K562 (cell line): ENCODE measurements around the gene HNRNPA3. TPM values are rescaled to one million over a fixed set of nuclear protein-coding genes. Genes with fewer than 3 reads are reported as not detected.
A peak's percentile ranks its signal among the peaks of the same experiment; 100 is the strongest.

Source experiments
- ETV1 ChIP-seq: fragments of 450-650 bp; conservative IDR thresholded peaks from 2 replicates; pipeline ENCODE4 v1.6.1; 2016; ENCODE audit warnings: missing genetic modification characterization, control low read depth, low read depth, missing compliant biosample characterization
- FIP1L1 ChIP-seq: fragments of 200-400 bp; formaldehyde crosslinking; IDR thresholded peaks from 2 replicates; pipeline ENCODE4 v1.6.1; 2018; ENCODE audit warnings: mild to moderate bottlenecking, low read depth, low read length; ENCODE audit not compliant: poor library complexity, severe bottlenecking
- HDAC2 ChIP-seq: fragments of 450-650 bp; IDR thresholded peaks from 2 replicates; pipeline ENCODE4 v1.6.1; 2016; ENCODE audit warnings: mild to moderate bottlenecking
- KAT2B ChIP-seq: IDR thresholded peaks from one replicate; pipeline ENCODE4 v1.6.1; 2012; ENCODE audit warnings: low read depth, mild to moderate bottlenecking, control low read depth, inconsistent platforms, low read length, moderate library complexity
- ZKSCAN8 ChIP-seq: fragments of 200-800 bp; sonication (Bioruptor generic); IDR thresholded peaks from 2 replicates; pipeline ENCODE4 v1.6.1; 2016; ENCODE audit warnings: missing genetic modification characterization, missing compliant biosample characterization
- ZNF436 ChIP-seq: fragments of 250-450, 450-650 bp; sonication (Bioruptor Pico); formaldehyde crosslinking; IDR thresholded peaks from 2 replicates; pipeline ENCODE4 v1.7.0; 2020; ENCODE audit warnings: mild to moderate bottlenecking
- polyA plus RNA-seq, 8 experiments: library from polyadenylated mRNA; depleted of rRNA in 4 of 8; stranded (reverse) in 5 of 8; unstranded in 3 of 8; fragments of >200 nt; fragmentation: Nextera tagmentation in 2 of 8; fragmentation: Illumina TruSeq in 1 of 8; extraction: Ambion mirVana in 2 of 8; extraction: Trizol in 1 of 8; gene quantifications; 2 replicates each; pipeline versions ENCODE4 v1.2.1 to v1.2.3, GENCODE V29; 2011 to 2014; ENCODE audit warnings: inconsistent platforms in 1 of 8, missing spikeins in 1 of 8
- total RNA-seq, 7 experiments: library from RNA; depleted of rRNA in 6 of 7; stranded (reverse); fragments of >200 nt in 6 of 7; fragmentation: Illumina TruSeq in 2 of 7; extraction: Trizol in 2 of 7; gene quantifications; 2 replicates each; pipeline versions ENCODE4 v1.2.1 to v1.2.3, GENCODE V29; 2011 to 2021; ENCODE audit warnings: low replicate concordance in 1 of 7
- TF ChIP-seq, protein P1 (sequence below): fragments of 250-450 bp; sonication (Bioruptor Pico); IDR thresholded peaks from 2 replicates; pipeline ENCODE4 v1.5.0; 2021; ENCODE audit warnings: mild to moderate bottlenecking, borderline replicate concordance
- TF ChIP-seq, protein P2 (sequence below): fragments of 250-450 bp; sonication (Bioruptor Pico); IDR thresholded peaks from 2 replicates; pipeline ENCODE4 v1.5.0; 2022; ENCODE audit warnings: mild to moderate bottlenecking
- TF ChIP-seq, protein P3 (sequence below), 2 experiments: IDR thresholded peaks; 2 replicates each; pipeline ENCODE4 v1.6.1; 2012; ENCODE audit warnings: improper control_type of control experiment in 2 of 2, low read depth in 2 of 2, low read length in 2 of 2, borderline replicate concordance in 1 of 2
- TF ChIP-seq, protein P4 (sequence below): fragments of 250-450 bp; sonication (Bioruptor Pico); IDR thresholded peaks from 2 replicates; pipeline ENCODE4 v1.5.0; 2021
- TF ChIP-seq, protein P5 (sequence below), 2 experiments: fragments of 450-650 bp in 1 of 2; sonication (generic) in 1 of 2; formaldehyde crosslinking; conservative IDR thresholded peaks; 2 replicates each; pipeline versions ENCODE4 v1.4.0 to v1.8.1; 2020 to 2022; ENCODE audit warnings: mild to moderate bottlenecking in 1 of 2, missing genetic modification reagents in 1 of 2

Gene HNRNPA3
- total and polyA plus RNA-seq, 9 of the 15 experiments (the other 6 are each of a cell fraction or from before 2014, with no cell fraction given) = 72.8 to 428 (median 192) TPM

DNA sequence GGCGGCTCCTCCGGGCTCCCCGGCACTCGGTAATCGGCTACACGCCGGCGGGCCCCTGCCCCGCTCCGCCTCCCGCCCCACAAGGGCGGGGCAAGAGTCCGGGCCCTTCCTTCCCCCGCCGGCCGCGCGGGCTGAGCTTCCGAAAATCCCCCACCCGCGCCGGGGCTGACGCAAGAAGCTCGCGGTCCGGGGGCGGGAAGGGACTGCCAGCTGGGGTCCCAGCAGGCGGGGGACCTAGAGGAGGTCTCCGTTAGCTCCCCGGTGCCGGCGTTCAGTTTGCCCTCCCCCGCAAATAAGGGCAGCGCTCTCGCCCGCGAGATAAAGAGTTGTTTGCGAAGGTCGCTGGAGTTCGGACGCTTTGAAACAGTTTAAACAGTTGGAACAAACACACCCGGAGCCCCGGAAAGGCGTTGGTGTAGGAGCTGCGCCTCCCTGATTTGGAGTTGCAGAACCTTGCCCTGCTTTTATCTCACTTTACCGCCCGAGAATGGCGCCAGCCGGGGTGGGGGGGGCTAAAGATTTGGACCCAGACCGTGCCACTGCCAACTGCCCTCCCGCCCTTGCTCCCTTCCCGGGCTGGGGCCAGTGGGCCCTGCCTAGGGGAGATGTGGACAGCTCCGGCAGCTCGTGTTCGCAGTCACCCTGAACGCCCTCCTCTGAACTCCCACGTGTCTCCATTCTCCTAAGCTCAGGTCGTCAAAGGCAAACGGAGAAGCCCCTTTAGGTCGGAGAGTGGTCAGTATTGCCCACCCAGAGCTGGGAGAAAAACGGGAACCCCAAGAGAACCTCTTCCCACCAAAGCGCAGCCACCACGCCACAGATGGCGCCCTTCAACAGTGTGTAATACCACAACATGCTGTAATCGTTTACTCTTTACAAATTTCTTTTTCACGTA lies 52.3 kb downstream of the HNRNPA3 start, which contains the start of gene NFE2L2 (continued):
- TF ChIP-seq, protein P1, sequence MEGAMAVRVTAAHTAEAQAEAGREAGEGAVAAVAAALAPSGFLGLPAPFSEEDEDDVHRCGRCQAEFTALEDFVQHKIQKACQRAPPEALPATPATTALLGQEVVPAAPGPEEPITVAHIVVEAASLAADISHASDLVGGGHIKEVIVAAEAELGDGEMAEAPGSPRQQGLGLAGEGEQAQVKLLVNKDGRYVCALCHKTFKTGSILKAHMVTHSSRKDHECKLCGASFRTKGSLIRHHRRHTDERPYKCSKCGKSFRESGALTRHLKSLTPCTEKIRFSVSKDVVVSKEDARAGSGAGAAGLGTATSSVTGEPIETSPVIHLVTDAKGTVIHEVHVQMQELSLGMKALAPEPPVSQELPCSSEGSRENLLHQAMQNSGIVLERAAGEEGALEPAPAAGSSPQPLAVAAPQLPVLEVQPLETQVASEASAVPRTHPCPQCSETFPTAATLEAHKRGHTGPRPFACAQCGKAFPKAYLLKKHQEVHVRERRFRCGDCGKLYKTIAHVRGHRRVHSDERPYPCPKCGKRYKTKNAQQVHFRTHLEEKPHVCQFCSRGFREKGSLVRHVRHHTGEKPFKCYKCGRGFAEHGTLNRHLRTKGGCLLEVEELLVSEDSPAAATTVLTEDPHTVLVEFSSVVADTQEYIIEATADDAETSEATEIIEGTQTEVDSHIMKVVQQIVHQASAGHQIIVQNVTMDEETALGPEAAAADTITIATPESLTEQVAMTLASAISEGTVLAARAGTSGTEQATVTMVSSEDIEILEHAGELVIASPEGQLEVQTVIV (CRISPR knock-in tag) = no peak
- TF ChIP-seq, protein P2, sequence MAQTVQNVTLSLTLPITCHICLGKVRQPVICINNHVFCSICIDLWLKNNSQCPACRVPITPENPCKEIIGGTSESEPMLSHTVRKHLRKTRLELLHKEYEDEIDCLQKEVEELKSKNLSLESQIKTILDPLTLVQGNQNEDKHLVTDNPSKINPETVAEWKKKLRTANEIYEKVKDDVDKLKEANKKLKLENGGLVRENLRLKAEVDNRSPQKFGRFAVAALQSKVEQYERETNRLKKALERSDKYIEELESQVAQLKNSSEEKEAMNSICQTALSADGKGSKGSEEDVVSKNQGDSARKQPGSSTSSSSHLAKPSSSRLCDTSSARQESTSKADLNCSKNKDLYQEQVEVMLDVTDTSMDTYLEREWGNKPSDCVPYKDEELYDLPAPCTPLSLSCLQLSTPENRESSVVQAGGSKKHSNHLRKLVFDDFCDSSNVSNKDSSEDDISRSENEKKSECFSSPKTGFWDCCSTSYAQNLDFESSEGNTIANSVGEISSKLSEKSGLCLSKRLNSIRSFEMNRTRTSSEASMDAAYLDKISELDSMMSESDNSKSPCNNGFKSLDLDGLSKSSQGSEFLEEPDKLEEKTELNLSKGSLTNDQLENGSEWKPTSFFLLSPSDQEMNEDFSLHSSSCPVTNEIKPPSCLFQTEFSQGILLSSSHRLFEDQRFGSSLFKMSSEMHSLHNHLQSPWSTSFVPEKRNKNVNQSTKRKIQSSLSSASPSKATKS (CRISPR knock-in tag) = no peak
- peak; percentile 80 for TF ChIP-seq FIP1L1
- TF ChIP-seq, protein P3, sequence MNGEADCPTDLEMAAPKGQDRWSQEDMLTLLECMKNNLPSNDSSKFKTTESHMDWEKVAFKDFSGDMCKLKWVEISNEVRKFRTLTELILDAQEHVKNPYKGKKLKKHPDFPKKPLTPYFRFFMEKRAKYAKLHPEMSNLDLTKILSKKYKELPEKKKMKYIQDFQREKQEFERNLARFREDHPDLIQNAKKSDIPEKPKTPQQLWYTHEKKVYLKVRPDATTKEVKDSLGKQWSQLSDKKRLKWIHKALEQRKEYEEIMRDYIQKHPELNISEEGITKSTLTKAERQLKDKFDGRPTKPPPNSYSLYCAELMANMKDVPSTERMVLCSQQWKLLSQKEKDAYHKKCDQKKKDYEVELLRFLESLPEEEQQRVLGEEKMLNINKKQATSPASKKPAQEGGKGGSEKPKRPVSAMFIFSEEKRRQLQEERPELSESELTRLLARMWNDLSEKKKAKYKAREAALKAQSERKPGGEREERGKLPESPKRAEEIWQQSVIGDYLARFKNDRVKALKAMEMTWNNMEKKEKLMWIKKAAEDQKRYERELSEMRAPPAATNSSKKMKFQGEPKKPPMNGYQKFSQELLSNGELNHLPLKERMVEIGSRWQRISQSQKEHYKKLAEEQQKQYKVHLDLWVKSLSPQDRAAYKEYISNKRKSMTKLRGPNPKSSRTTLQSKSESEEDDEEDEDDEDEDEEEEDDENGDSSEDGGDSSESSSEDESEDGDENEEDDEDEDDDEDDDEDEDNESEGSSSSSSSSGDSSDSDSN (IDR thresholded peaks at IDR 0.05; ENCODE audit: borderline replicate concordance in 1 of 2, low read depth in 2 of 2, low read length in 2 of 2) = peak; percentile 91 to 95; a peak in 3 of 4 replicates
- peak; percentile 77; the same call in 1 of the 2 replicates for TF ChIP-seq ZKSCAN8
- TF ChIP-seq, protein P4, sequence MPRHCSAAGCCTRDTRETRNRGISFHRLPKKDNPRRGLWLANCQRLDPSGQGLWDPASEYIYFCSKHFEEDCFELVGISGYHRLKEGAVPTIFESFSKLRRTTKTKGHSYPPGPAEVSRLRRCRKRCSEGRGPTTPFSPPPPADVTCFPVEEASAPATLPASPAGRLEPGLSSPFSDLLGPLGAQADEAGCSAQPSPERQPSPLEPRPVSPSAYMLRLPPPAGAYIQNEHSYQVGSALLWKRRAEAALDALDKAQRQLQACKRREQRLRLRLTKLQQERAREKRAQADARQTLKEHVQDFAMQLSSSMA (CRISPR knock-in tag) = peak; percentile 72; the same call in 1 of the 2 replicates
- TF ChIP-seq, protein P5, sequence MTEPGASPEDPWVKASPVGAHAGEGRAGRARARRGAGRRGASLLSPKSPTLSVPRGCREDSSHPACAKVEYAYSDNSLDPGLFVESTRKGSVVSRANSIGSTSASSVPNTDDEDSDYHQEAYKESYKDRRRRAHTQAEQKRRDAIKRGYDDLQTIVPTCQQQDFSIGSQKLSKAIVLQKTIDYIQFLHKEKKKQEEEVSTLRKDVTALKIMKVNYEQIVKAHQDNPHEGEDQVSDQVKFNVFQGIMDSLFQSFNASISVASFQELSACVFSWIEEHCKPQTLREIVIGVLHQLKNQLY (CRISPR knock-in tag; conservative IDR thresholded peaks at IDR 0.05) = 0 out of 4 replicates have a peak, but pooled peaks of 1 of the 2 experiments have one; percentile 38
- TF ChIP-seq ZNF436 (CRISPR knock-in tag) = no peak
- TF ChIP-seq KAT2B = no peak
- peak; percentile 77 for TF ChIP-seq ETV1 (tag)
- TF ChIP-seq HDAC2 = peak; percentile 76
